SK-N-SH treated with all-trans-retinoic acid at 6 μM for 48 hours (cell line): ENCODE data around the gene SLC17A9.

Experiments used
- ATAC-seq: fragments of 200-7000 bp; cut with Tn5 transposase; 3 replicates; pipeline ENCODE4 v1.9.1; 2020; ENCODE audit warnings: mild to moderate bottlenecking, moderate library complexity
- ARNTL ChIP-seq: fragments of 450-650 bp; formaldehyde crosslinking; IDR thresholded peaks from 2 replicates; pipeline ENCODE4 v1.5.0; 2020; ENCODE audit warnings: low read depth, mild to moderate bottlenecking, moderate library complexity, borderline replicate concordance
- BACH2 ChIP-seq: fragments of 250-450 bp; sonication (Bioruptor Pico); IDR thresholded peaks from 2 replicates; pipeline ENCODE4 v1.9.0; 2021; ENCODE audit warnings: mild to moderate bottlenecking, borderline replicate concordance
- CREB5 ChIP-seq: fragments of 250-450 bp; sonication (Bioruptor Pico); IDR thresholded peaks from 2 replicates; pipeline ENCODE4 v1.5.1; 2020; ENCODE audit warnings: low read depth, mild to moderate bottlenecking, moderate library complexity
- CSDC2 ChIP-seq: fragments of 250-450 bp; sonication (Bioruptor Pico); IDR thresholded peaks from 2 replicates; pipeline ENCODE4 v1.5.0; 2020; ENCODE audit warnings: mild to moderate bottlenecking, moderate library complexity
- ESRRG ChIP-seq: fragments of 250-450 bp; sonication (Bioruptor Pico); IDR thresholded peaks from 2 replicates; pipeline ENCODE4 v1.6.1; 2021; ENCODE audit warnings: mild to moderate bottlenecking
- GLIS3 ChIP-seq: fragments of 250-450 bp; sonication (Bioruptor Pico); IDR thresholded peaks from 2 replicates; pipeline ENCODE4 v1.5.0; 2020; ENCODE audit warnings: mild to moderate bottlenecking, moderate library complexity
- OSR1 ChIP-seq: fragments of 250-450 bp; sonication (Bioruptor Pico); IDR thresholded peaks from 2 replicates; pipeline ENCODE4 v1.8.0; 2022; ENCODE audit warnings: moderate library complexity, mild to moderate bottlenecking, inconsistent platforms
- PATZ1 ChIP-seq: fragments of 250-450 bp; sonication (Bioruptor Pico); IDR thresholded peaks from 2 replicates; pipeline ENCODE4 v1.8.0; 2020; ENCODE audit warnings: mild to moderate bottlenecking, moderate library complexity, borderline replicate concordance
- POU6F1 ChIP-seq: fragments of 250-450 bp; sonication (Bioruptor Pico); IDR thresholded peaks from 2 replicates; pipeline ENCODE4 v1.8.0; 2021; ENCODE audit warnings: low read depth, mild to moderate bottlenecking, moderate library complexity, borderline replicate concordance
- PPARA ChIP-seq: fragments of 250-450 bp; sonication (Bioruptor Pico); IDR thresholded peaks from 2 replicates; pipeline ENCODE4 v1.5.0; 2020; ENCODE audit warnings: mild to moderate bottlenecking, borderline replicate concordance
- RARB ChIP-seq: fragments of 250-450 bp; sonication (Bioruptor Pico); IDR thresholded peaks from 2 replicates; pipeline ENCODE4 v1.8.0; 2021; ENCODE audit warnings: mild to moderate bottlenecking, moderate library complexity
- SNAI2 ChIP-seq: fragments of 250-450 bp; sonication (Bioruptor Pico); IDR thresholded peaks from 2 replicates; pipeline ENCODE4 v1.5.0; 2020; ENCODE audit warnings: mild to moderate bottlenecking, moderate library complexity
- TCF4 ChIP-seq: fragments of 250-450 bp; sonication (Bioruptor Pico); IDR thresholded peaks from 2 replicates; pipeline ENCODE4 v1.8.0; 2021; ENCODE audit warnings: mild to moderate bottlenecking, moderate library complexity, borderline replicate concordance
- TOX ChIP-seq: fragments of 250-450 bp; sonication (Bioruptor Pico); IDR thresholded peaks from 2 replicates; pipeline ENCODE4 v1.8.0; 2021; ENCODE audit warnings: mild to moderate bottlenecking, moderate library complexity, borderline replicate concordance
- TSHZ2 ChIP-seq: fragments of 250-450 bp; sonication (Bioruptor Pico); IDR thresholded peaks from 2 replicates; pipeline ENCODE4 v1.5.0; 2020; ENCODE audit warnings: mild to moderate bottlenecking, moderate library complexity
- ZC3H10 ChIP-seq: fragments of 250-450 bp; sonication (Bioruptor Pico); IDR thresholded peaks from 2 replicates; pipeline ENCODE4 v1.5.1; 2021; ENCODE audit warnings: mild to moderate bottlenecking, moderate library complexity
- ZFP3 ChIP-seq: fragments of 250-450 bp; sonication (Bioruptor Pico); IDR thresholded peaks from 2 replicates; pipeline ENCODE4 v1.5.0; 2020; ENCODE audit warnings: mild to moderate bottlenecking, moderate library complexity
- ZFP30 ChIP-seq: fragments of 450-650 bp; formaldehyde crosslinking; IDR thresholded peaks from 2 replicates; pipeline ENCODE4 v1.5.0; 2022; ENCODE audit warnings: mild to moderate bottlenecking, moderate library complexity
- ZNF565 ChIP-seq: fragments of 450-650 bp; formaldehyde crosslinking; conservative IDR thresholded peaks from 2 replicates; pipeline ENCODE4 v1.5.0; 2020; ENCODE audit warnings: low read depth, mild to moderate bottlenecking, moderate library complexity
- ZNF70 ChIP-seq: fragments of 450-650 bp; formaldehyde crosslinking; IDR thresholded peaks from 2 replicates; pipeline ENCODE4 v1.5.0; 2020; ENCODE audit warnings: mild to moderate bottlenecking, moderate library complexity
- ZNF8 ChIP-seq: fragments of 450-650 bp; formaldehyde crosslinking; IDR thresholded peaks from 2 replicates; pipeline ENCODE4 v1.5.0; 2020; ENCODE audit warnings: mild to moderate bottlenecking, moderate library complexity
- TF ChIP-seq, protein P1 (sequence below): fragments of 250-450 bp; sonication (Bioruptor Pico); IDR thresholded peaks from 2 replicates; pipeline ENCODE4 v1.5.1; 2021; ENCODE audit warnings: mild to moderate bottlenecking, moderate library complexity

SLC17A9 gene

GRCh38 chr20:62918147-62918546, 34.4 kb upstream of the SLC17A9 start:
- TF ChIP-seq RARB (CRISPR knock-in tag), result no peak
- TF ChIP-seq ZNF8 (CRISPR knock-in tag), result no peak
- ATAC-seq, result no peak

- TF ChIP-seq OSR1 (CRISPR knock-in tag) (no peak), CSDC2 (CRISPR knock-in tag) (no peak), ZFP3 (no peak), ZNF70 (CRISPR knock-in tag) (no peak), TOX (CRISPR knock-in tag) (no peak), RARB (CRISPR knock-in tag) (no peak), ZFP30 (CRISPR knock-in tag) (no peak), BACH2 (CRISPR knock-in tag) (no peak), PATZ1 (CRISPR knock-in tag) (no peak), GLIS3 (no peak), ESRRG (no peak), POU6F1 (CRISPR knock-in tag) (no peak), CREB5 (no peak), ARNTL (no peak), TSHZ2 (CRISPR knock-in tag) (no peak), ZNF565 (no peak), PPARA (CRISPR knock-in tag) (no peak)
- TF ChIP-seq, protein P1, sequence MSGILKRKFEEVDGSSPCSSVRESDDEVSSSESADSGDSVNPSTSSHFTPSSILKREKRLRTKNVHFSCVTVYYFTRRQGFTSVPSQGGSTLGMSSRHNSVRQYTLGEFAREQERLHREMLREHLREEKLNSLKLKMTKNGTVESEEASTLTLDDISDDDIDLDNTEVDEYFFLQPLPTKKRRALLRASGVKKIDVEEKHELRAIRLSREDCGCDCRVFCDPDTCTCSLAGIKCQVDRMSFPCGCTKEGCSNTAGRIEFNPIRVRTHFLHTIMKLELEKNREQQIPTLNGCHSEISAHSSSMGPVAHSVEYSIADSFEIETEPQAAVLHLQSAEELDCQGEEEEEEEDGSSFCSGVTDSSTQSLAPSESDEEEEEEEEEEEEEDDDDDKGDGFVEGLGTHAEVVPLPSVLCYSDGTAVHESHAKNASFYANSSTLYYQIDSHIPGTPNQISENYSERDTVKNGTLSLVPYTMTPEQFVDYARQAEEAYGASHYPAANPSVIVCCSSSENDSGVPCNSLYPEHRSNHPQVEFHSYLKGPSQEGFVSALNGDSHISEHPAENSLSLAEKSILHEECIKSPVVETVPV, result no peak
- TF ChIP-seq, all 23 proteins: peak for 0
- no peak for ATAC-seq
Measured at GRCh38 chr20:62918831-62919230, 33.7 kb upstream of the SLC17A9 start.

DNA sequence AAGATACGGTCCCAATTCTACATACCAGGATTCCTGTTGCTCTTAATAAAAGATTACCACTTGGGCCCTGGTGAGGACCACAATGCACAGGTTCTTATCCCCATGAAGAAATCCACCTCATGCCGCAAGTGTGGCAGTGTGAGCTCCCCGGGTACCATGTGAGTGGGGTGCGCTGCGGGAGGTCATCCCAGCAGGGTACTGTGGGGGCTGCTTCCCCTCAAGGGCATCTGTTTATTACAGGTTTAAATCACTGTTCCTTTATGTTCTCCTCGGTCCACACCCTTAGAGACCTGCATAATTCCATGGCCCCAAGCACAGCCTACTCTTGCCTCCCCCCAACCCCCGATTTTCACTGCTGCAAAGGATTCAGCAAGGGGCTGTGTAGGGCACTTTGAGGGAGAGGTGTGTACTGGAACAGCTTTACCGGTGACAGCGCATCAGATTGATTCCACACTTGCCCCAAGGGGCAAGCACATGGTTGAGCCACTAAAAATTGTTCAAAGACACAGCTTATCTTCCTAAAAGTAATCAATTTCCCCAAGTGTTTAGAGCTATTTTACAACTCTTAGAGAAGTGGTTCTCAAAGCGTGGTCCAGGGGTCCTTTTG, 32.4 kb upstream of the SLC17A9 start:
- ATAC-seq, result no peak
- TF ChIP-seq ZNF70 (CRISPR knock-in tag) (no peak), PPARA (CRISPR knock-in tag) (no peak), GLIS3 (no peak), TSHZ2 (CRISPR knock-in tag) (no peak), TOX (CRISPR knock-in tag) (no peak), ZNF8 (CRISPR knock-in tag) (no peak), TCF4 (CRISPR knock-in tag) (no peak), CREB5 (no peak), RARB (CRISPR knock-in tag) (no peak), SNAI2 (CRISPR knock-in tag) (no peak), CSDC2 (CRISPR knock-in tag) (no peak), ZFP30 (CRISPR knock-in tag) (no peak), ZC3H10 (CRISPR knock-in tag) (no peak), ARNTL (no peak), OSR1 (CRISPR knock-in tag) (no peak), BACH2 (CRISPR knock-in tag) (no peak)
- TF ChIP-seq, protein P1, result no peak
